ENCODE measurements around the gene PIGK. TPM values are rescaled to one million over a fixed set of nuclear protein-coding genes. Genes with fewer than 3 reads are reported as not detected.
"Not testable (repeated sequence)": the region's sequence is repeated elsewhere in the genome, so short reads cannot be mapped to it uniquely, and the experiment has no call there.

PIGK gene
- total and polyA plus RNA-seq, 2 experiments from 2014 or later = 60.0 to 79.2 TPM

DNA sequence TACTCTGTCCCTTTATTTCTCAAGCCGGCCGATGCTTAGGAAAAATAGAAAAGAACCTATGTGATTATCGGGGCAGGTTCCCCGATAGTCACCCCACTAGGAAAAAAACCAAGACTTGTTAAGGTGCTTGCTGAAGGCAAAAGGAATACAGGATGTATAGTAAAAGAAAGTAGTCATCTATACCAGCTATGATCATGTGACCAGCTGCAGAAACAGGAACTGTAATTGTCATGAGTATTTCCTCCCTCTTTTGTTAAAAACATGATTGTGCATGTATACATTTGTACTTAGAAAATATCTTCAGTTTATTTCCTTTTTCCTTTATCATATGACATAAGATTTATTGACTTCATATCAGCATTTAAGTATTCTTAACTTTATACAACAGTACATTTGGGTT lies 30.5 kb downstream of the PIGK start:
- H4K20me1 ChIP-seq (ENCODE audit: insufficient read depth) = no peaks in the 10 kb centered on the region
- H3K27me3 ChIP-seq (replicated peaks; ENCODE audit: insufficient read depth) = no peaks in the 10 kb centered on the region
- no peak overlapping the region for H2AFZ ChIP-seq
- no peak overlapping the region for H3K9ac ChIP-seq
- H3K27ac ChIP-seq = no peak overlapping the region
- H3K4me2 ChIP-seq (ENCODE audit: unreplicated experiment) = no peak overlapping the region
- TF ChIP-seq EZH2 (IDR thresholded peaks at IDR 0.05; ENCODE audit: insufficient read depth, poor library complexity, severe bottlenecking) (no peak), EZH2phosphoT487 (IDR thresholded peaks at IDR 0.05; ENCODE audit: insufficient read depth, low read depth) (no peak)
- no peaks in the 10 kb centered on the region for H3K9me2 ChIP-seq (ENCODE audit: insufficient read depth)
- no peaks in the 10 kb centered on the region for H3K36me3 ChIP-seq (ENCODE audit: low read depth)
- H3K9me3 ChIP-seq (ENCODE audit: low read depth) = no peaks in the 10 kb centered on the region
- 98 to 100% methylated on average over 4 of the region's 4 CpGs for WGBS, 2 experiments (ENCODE audit: low coverage in 1 of 2, low lambda C conversion rate in 2 of 2, missing lambda C conversion rate in 2 of 2)
- no peak overlapping the region for H3K4me3 ChIP-seq
- in situ Hi-C loops (cut with MboI) = no loop called here
- no peaks in the 10 kb centered on the region for H3K79me2 ChIP-seq (ENCODE audit: insufficient read depth)
- no peaks in the 10 kb centered on the region for H3K4me1 ChIP-seq (ENCODE audit: insufficient read depth)
- no peak for DNase-seq
- no peaks in the 10 kb centered on the region for H3F3A ChIP-seq (ENCODE audit: insufficient read depth)

DNA sequence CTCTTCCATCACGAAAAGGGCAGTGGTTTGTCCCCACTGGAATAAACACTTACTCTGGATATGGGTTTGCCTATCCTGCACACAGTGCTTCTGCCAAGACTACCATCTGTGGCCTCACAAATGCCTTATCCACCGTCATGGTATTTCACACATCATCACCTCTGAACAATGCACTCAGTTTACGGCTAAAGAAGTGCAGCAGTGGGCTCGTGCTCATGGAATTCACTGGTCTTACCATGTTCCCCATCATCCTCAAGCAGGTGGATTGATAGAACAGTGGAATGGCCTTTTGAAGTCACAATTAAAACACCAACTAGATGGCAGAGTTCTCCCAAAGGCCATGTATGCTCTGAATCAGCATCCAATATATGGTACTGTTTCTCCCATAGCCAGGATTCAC lies 32.3 kb downstream of the PIGK start:
- in situ Hi-C loops (cut with MboI); H3K9ac ChIP-seq; H3K27me3 ChIP-seq (replicated peaks; ENCODE audit: insufficient read depth); H3K4me2 ChIP-seq (ENCODE audit: unreplicated experiment); H3K36me3 ChIP-seq (ENCODE audit: low read depth); H2AFZ ChIP-seq; DNase-seq; H4K20me1 ChIP-seq (ENCODE audit: insufficient read depth); H3K79me2 ChIP-seq (ENCODE audit: insufficient read depth); H3K4me3 ChIP-seq; H3F3A ChIP-seq (ENCODE audit: insufficient read depth); H3K9me2 ChIP-seq (ENCODE audit: insufficient read depth); H3K4me1 ChIP-seq (ENCODE audit: insufficient read depth); H3K9me3 ChIP-seq (ENCODE audit: low read depth); H3K27ac ChIP-seq: not testable (repeated sequence)
- WGBS, 2 experiments (ENCODE audit: low coverage in 1 of 2, low lambda C conversion rate in 2 of 2, missing lambda C conversion rate in 2 of 2) = 94 to 99% methylated on average over 4 of the region's 4 CpGs

DNA sequence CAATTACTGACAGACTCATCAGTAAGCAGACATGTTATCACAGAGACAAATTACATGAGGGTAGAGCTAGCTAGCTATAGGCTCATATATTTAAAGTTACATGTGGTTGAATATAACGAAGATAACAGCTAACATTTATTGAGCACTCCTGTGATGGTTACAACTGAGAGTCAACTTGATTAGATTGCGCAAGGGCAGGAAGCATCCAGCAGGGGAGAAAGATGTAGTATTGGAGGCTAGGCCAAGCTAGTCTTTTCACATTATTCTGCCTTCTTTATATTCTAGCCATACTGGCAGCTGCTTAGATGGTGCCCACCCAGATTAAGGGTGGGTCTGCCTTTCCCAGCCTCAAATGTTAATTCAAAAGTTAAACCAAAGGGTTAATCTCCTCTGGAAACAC lies 37.1 kb downstream of the PIGK start:
- no peaks in the 10 kb centered on the region for H3K9me3 ChIP-seq (ENCODE audit: low read depth)
- no peak for TF ChIP-seq EZH2phosphoT487 (IDR thresholded peaks at IDR 0.05; ENCODE audit: insufficient read depth, low read depth)
- H3K4me3 ChIP-seq = no peak overlapping the region
- H2AFZ ChIP-seq = no peak overlapping the region
- WGBS, 2 experiments (ENCODE audit: low coverage in 1 of 2, low lambda C conversion rate in 2 of 2, missing lambda C conversion rate in 2 of 2) = 98 to 100% methylated on average over 2 of the region's 2 CpGs
- H3K9ac ChIP-seq = no peak overlapping the region
- H3K9me2 ChIP-seq (ENCODE audit: insufficient read depth) = no peaks in the 10 kb centered on the region
- H3K27me3 ChIP-seq (replicated peaks; ENCODE audit: insufficient read depth) = no peaks in the 10 kb centered on the region
- H3K4me2 ChIP-seq (ENCODE audit: unreplicated experiment) = no peak overlapping the region
- H3F3A ChIP-seq (ENCODE audit: insufficient read depth) = no peaks in the 10 kb centered on the region
- no peak overlapping the region for H3K27ac ChIP-seq
- no peak for DNase-seq
- no peaks in the 10 kb centered on the region for H3K36me3 ChIP-seq (ENCODE audit: low read depth)
- no peaks in the 10 kb centered on the region for H3K4me1 ChIP-seq (ENCODE audit: insufficient read depth)
- in situ Hi-C loops (cut with MboI) = no loop called here
- H3K79me2 ChIP-seq (ENCODE audit: insufficient read depth) = no peaks in the 10 kb centered on the region
- no peaks in the 10 kb centered on the region for H4K20me1 ChIP-seq (ENCODE audit: insufficient read depth)

DNA sequence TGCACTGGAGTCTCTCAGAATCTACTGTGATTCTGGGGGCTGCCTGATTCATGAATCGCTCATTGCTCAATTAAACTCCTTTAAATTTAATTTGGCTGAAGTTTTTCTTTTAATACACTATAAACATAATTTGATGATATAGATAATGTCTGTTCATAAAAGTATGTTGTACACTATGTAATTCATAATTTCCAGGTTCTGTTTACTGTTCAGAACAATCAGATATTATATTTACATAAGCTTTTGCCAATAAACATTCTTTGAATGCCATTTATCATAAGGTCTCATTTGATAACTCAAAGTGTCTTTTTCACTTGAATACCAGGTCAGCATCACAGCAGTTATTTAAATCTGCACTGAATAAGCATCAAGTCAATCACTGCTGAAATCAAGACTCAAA lies 39.6 kb downstream of the PIGK start:
- H2AFZ ChIP-seq = no peak overlapping the region
- DNase-seq = no peak
- H3K27me3 ChIP-seq (replicated peaks; ENCODE audit: insufficient read depth) = no peaks in the 10 kb centered on the region
- no peaks in the 10 kb centered on the region for H4K20me1 ChIP-seq (ENCODE audit: insufficient read depth)
- in situ Hi-C loops (cut with MboI) = no loop called here
- H3K9me3 ChIP-seq (ENCODE audit: low read depth) = peaks cover 6% of the 10 kb centered on the region
- WGBS, 2 experiments (ENCODE audit: low coverage in 1 of 2, low lambda C conversion rate in 2 of 2, missing lambda C conversion rate in 2 of 2) = 95 to 100% methylated on average over 1 of the region's 1 CpG
- no peak overlapping the region for H3K27ac ChIP-seq
- no peaks in the 10 kb centered on the region for H3K36me3 ChIP-seq (ENCODE audit: low read depth)
- no peaks in the 10 kb centered on the region for H3K9me2 ChIP-seq (ENCODE audit: insufficient read depth)
- no peak overlapping the region for H3K4me3 ChIP-seq
- H3K79me2 ChIP-seq (ENCODE audit: insufficient read depth) = no peaks in the 10 kb centered on the region
- H3K9ac ChIP-seq = no peak overlapping the region
- TF ChIP-seq EZH2phosphoT487 (IDR thresholded peaks at IDR 0.05; ENCODE audit: insufficient read depth, low read depth) (no peak), EZH2 (IDR thresholded peaks at IDR 0.05; ENCODE audit: insufficient read depth, poor library complexity, severe bottlenecking) (no peak)
- no peaks in the 10 kb centered on the region for H3F3A ChIP-seq (ENCODE audit: insufficient read depth)
- no peaks in the 10 kb centered on the region for H3K4me1 ChIP-seq (ENCODE audit: insufficient read depth)
- no peak overlapping the region for H3K4me2 ChIP-seq (ENCODE audit: unreplicated experiment)

DNA sequence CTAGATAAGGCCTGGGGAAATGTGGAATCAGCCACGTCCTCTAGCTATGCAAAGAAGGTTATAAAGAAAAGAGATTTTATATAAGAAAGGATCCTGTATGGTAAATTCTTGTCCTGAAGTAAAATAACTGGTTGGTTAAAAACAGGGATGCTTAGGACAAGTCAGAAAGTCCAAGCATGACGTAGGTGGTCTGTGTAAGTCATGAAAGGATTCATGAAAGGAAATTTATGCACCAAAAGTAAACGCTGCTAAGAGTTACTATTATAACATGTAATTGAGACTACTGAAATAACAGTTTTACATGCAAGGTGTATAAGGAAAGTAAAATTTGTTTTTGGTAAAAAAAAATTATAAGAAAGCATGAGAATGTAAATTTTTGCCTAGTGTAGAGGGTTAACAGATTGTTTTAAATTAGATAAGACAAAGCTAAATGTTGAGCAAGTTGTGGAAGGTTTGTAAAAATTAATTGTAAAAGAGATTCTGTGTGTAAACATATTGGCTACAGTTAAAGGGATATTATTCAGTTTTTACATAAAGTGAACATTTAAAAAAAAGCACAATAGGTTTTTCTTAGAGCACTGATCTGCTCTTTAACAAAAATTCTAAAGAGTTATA lies 43.9 kb downstream of the PIGK start:
- Histone ChIP-seq H3F3A (ENCODE audit: insufficient read depth) (peaks cover 4% of the 10 kb centered on the region; the same call in 1 of the 2 replicates), H3K9me2 (ENCODE audit: insufficient read depth) (no peaks in the 10 kb centered on the region), H4K20me1 (ENCODE audit: insufficient read depth) (no peaks in the 10 kb centered on the region), H3K4me1 (ENCODE audit: insufficient read depth) (peaks cover 7% of the 10 kb centered on the region), H3K9ac (no peak overlapping the region), H3K79me2 (ENCODE audit: insufficient read depth) (no peaks in the 10 kb centered on the region), H3K27ac (no peak overlapping the region), H3K36me3 (ENCODE audit: low read depth) (no peaks in the 10 kb centered on the region), H3K27me3 (replicated peaks; ENCODE audit: insufficient read depth) (no peaks in the 10 kb centered on the region), H3K9me3 (ENCODE audit: low read depth) (peaks cover 6% of the 10 kb centered on the region), H3K4me3 (no peak overlapping the region), H3K4me2 (ENCODE audit: unreplicated experiment) (no peak overlapping the region), H2AFZ (no peak overlapping the region)
- DNase-seq = peak; percentile 7
- TF ChIP-seq EZH2phosphoT487 (IDR thresholded peaks at IDR 0.05; ENCODE audit: insufficient read depth, low read depth) (no peak), EZH2 (IDR thresholded peaks at IDR 0.05; ENCODE audit: insufficient read depth, poor library complexity, severe bottlenecking) (no peak)
- WGBS, 2 experiments (ENCODE audit: low coverage in 1 of 2, low lambda C conversion rate in 2 of 2, missing lambda C conversion rate in 2 of 2) = 93 to 96% methylated on average over 3 of the region's 3 CpGs
- in situ Hi-C loops (cut with MboI) = no loop called here

Data from GM23248 (cell line).